HepG2 (cell line): Measurements from ENCODE around the gene TLCD5. TPM values are rescaled to one million over a fixed set of nuclear protein-coding genes. Genes with fewer than 3 reads are reported as not detected.

ENCODE experiments used
- ATAC-seq: fragments of 200-7000 bp; cut with Tn5 transposase; 3 replicates; pipeline ENCODE4 v1.9.1; 2020; ENCODE audit warnings: mild to moderate bottlenecking, moderate library complexity
- BruUV-seq: library from RNA; stranded (reverse); fragments of 400-500 nt; replicated peaks from 2 replicates; lab custom pipeline; 2021; lab: Mats Ljungman, UMichigan
- CTCF ChIA-PET: fragments of 300-600 bp; formaldehyde crosslinking; extraction: SDS; loops from one replicate; lab custom pipeline; 2021; ENCODE audit warnings: low total read pairs, inconsistent platforms, low intra/inter-chr PET ratio; lab: Yijun Ruan, JAX
- POLR2A ChIA-PET: fragments of 350-600 bp; sonication (Branson Sonifier 250); formaldehyde crosslinking; loops from one replicate; lab custom pipeline; 2020; ENCODE audit warnings: antibody characterized with exemption, inconsistent platforms; lab: Yijun Ruan, JAX
- DNase-seq: peaks from one replicate; pipeline ENCODE4 v3.0.0-alpha.2; 2015; ENCODE audit warnings: low spot score
- FAIRE-seq: peaks from 3 replicates; lab custom pipeline; 2011; peaks lifted over from hg19 to GRCh38; lab: Jason Lieb, UNC
- H2AFZ ChIP-seq: one replicate; pipeline ENCODE4 v1.6.1; 2011; ENCODE audit warnings: low read length, inconsistent platforms
- H3K27ac ChIP-seq: fragments of 300-600 bp; 3 replicates; pipeline ENCODE4 v1.8.0; 2011; ENCODE audit warnings: mixed run types, mild to moderate bottlenecking, mixed read lengths, low read length, inconsistent platforms; ENCODE audit not compliant: insufficient read depth; ENCODE audit errors: extremely low read length
- H3K27me3 ChIP-seq, 2 experiments: fragments of 200-600 bp in 1 of 2; 2 replicates in 1 of 2; 3 replicates in 1 of 2; pipeline versions ENCODE4 v1.6.0 to v1.8.0; 2011; ENCODE audit warnings: low read length in 2 of 2, mild to moderate bottlenecking in 2 of 2, moderate library complexity in 2 of 2, inconsistent platforms in 1 of 2; ENCODE audit not compliant: insufficient read depth in 2 of 2, control insufficient read depth in 1 of 2
- H3K36me3 ChIP-seq, 2 experiments: fragments of 200-600 bp in 1 of 2; replicated peaks in 1 of 2; 2 replicates in 1 of 2; 3 replicates in 1 of 2; pipeline versions ENCODE4 v1.5.1 to v1.8.0; 2011; ENCODE audit warnings: low read length in 2 of 2, inconsistent platforms in 1 of 2; ENCODE audit not compliant: insufficient read depth in 2 of 2, control insufficient read depth in 1 of 2
- H3K4me1 ChIP-seq: 2 replicates; pipeline ENCODE4 v1.5.1; 2012; ENCODE audit warnings: low read length, inconsistent platforms; ENCODE audit not compliant: insufficient read depth
- H3K4me2 ChIP-seq: 2 replicates; pipeline ENCODE4 v1.6.0; 2011; ENCODE audit warnings: low read depth, low read length, inconsistent platforms
- H3K4me3 ChIP-seq, 3 experiments: fragments of 200-600 bp in 1 of 3; sonication (generic), shearing (Covaris generic) in 1 of 3; replicated peaks in 1 of 3; 2 replicates each; pipeline ENCODE4 v1.5.1; 2011 to 2016; ENCODE audit warnings: low read length in 3 of 3, inconsistent platforms in 2 of 3, low read depth in 2 of 3, mild to moderate bottlenecking in 2 of 3, control low read depth in 1 of 3, mixed read lengths in 1 of 3; ENCODE audit not compliant: insufficient read depth in 1 of 3
- H3K79me2 ChIP-seq: one replicate; pipeline ENCODE4 v1.6.1; 2011; ENCODE audit warnings: low read length, inconsistent platforms; ENCODE audit not compliant: insufficient read depth
- H3K9ac ChIP-seq: 2 replicates; pipeline ENCODE4 v1.6.0; 2011; ENCODE audit warnings: mild to moderate bottlenecking, low read depth, low read length, inconsistent platforms; ENCODE audit not compliant: insufficient read depth
- H3K9me3 ChIP-seq: 2 replicates; pipeline ENCODE4 v1.5.1; 2012; ENCODE audit warnings: mild to moderate bottlenecking, low read length
- H4K20me1 ChIP-seq: 2 replicates; pipeline ENCODE4 v1.6.0; 2011; ENCODE audit warnings: inconsistent platforms, mild to moderate bottlenecking, low read length, moderate library complexity; ENCODE audit not compliant: insufficient read depth
- ATF1 ChIP-seq: IDR thresholded peaks from 2 replicates; pipeline ENCODE4 v1.6.1; 2016; ENCODE audit warnings: mild to moderate bottlenecking, control low read depth
- BORCS8-MEF2B ChIP-seq: sonication (generic); formaldehyde crosslinking; IDR thresholded peaks from 2 replicates; pipeline ENCODE4 v1.8.0; 2022; ENCODE audit warnings: mild to moderate bottlenecking, missing genetic modification reagents
- CAMTA2 ChIP-seq: sonication (generic); formaldehyde crosslinking; IDR thresholded peaks from 2 replicates; pipeline ENCODE4 v1.4.0; 2020; ENCODE audit warnings: mild to moderate bottlenecking, missing genetic modification reagents, borderline replicate concordance
- EZH2 ChIP-seq: conservative IDR thresholded peaks from 2 replicates; pipeline ENCODE4 v1.6.1; 2012; ENCODE audit warnings: mild to moderate bottlenecking, low read depth, low read length, moderate library complexity
- HMGXB4 ChIP-seq, 2 experiments: sonication (generic) in 1 of 2; formaldehyde crosslinking in 1 of 2; IDR thresholded peaks; 2 replicates each; pipeline versions ENCODE4 v1.4.0 to v1.6.1; 2018 to 2020; ENCODE audit warnings: missing genetic modification reagents in 2 of 2, borderline replicate concordance in 1 of 2, low read depth in 1 of 2, mild to moderate bottlenecking in 1 of 2, missing biosample characterization in 1 of 2
- HNRNPLL ChIP-seq: fragments of 200-400 bp; formaldehyde crosslinking; IDR thresholded peaks from 2 replicates; pipeline ENCODE4 v1.6.1; 2017; ENCODE audit warnings: mild to moderate bottlenecking, low read depth, low read length; ENCODE audit not compliant: poor library complexity, severe bottlenecking
- MTA1 ChIP-seq: sonication (generic); formaldehyde crosslinking; IDR thresholded peaks from 2 replicates; pipeline ENCODE4 v1.4.0; 2020; ENCODE audit warnings: missing genetic modification reagents, mild to moderate bottlenecking, borderline replicate concordance
- PATZ1 ChIP-seq: sonication (generic); formaldehyde crosslinking; IDR thresholded peaks from 2 replicates; pipeline ENCODE4 v1.4.0; 2020; ENCODE audit warnings: missing genetic modification reagents
- PAWR ChIP-seq: sonication (generic); formaldehyde crosslinking; IDR thresholded peaks from 2 replicates; pipeline ENCODE4 v1.4.0; 2020; ENCODE audit warnings: missing genetic modification reagents, mild to moderate bottlenecking, borderline replicate concordance
- PREB ChIP-seq: sonication (generic); formaldehyde crosslinking; IDR thresholded peaks from 2 replicates; pipeline ENCODE4 v1.4.0; 2020; ENCODE audit warnings: missing genetic modification reagents
- SSRP1 ChIP-seq: IDR thresholded peaks from 2 replicates; pipeline ENCODE4 v1.6.1; 2016; ENCODE audit warnings: control low read depth
- TCF12 ChIP-seq, 2 experiments: fragments of 450-650 bp in 1 of 2; sonication (generic) in 1 of 2; formaldehyde crosslinking in 1 of 2; IDR thresholded peaks; 2 replicates each; pipeline versions ENCODE4 v1.6.1 to v1.8.0; 2017 to 2022; ENCODE audit warnings: antibody characterized with exemption in 1 of 2, mild to moderate bottlenecking in 1 of 2, missing genetic modification reagents in 1 of 2, moderate library complexity in 1 of 2
- ZMYM2 ChIP-seq: sonication (generic); formaldehyde crosslinking; IDR thresholded peaks from 2 replicates; pipeline ENCODE4 v1.8.0; 2022; ENCODE audit warnings: mild to moderate bottlenecking, missing genetic modification reagents
- ZNF704 ChIP-seq: sonication (generic); formaldehyde crosslinking; IDR thresholded peaks from 2 replicates; pipeline ENCODE4 v1.8.1; 2023; ENCODE audit warnings: mild to moderate bottlenecking, inconsistent platforms, moderate library complexity, missing genetic modification reagents, borderline replicate concordance
- ZNF878 ChIP-seq: sonication (generic); formaldehyde crosslinking; IDR thresholded peaks from 2 replicates; pipeline ENCODE4 v1.8.1; 2023; ENCODE audit warnings: mild to moderate bottlenecking, missing genetic modification reagents, moderate library complexity
- WGBS: methylation state at CpG from one replicate; pipeline ENCODE4 v1.1.6; 2017; ENCODE audit warnings: low lambda C conversion rate; 5-methylcytosine and 5-hydroxymethylcytosine counted together
- in situ Hi-C: cut with HindIII; loops from 2 replicates; pipeline ENCODE4 v1.10.0; 2017; ENCODE audit warnings: low pct_unique_long_range_greater_than_20kb; ENCODE audit not compliant: extremely low pct_ligation_motif_present
- intact Hi-C: fragments of 100-400 bp; cut with micrococcal nuclease; formaldehyde crosslinking; loops from one replicate; pipeline ENCODE4 v1.10.0; 2022; ENCODE audit not compliant: unreplicated experiment
- polyA plus RNA-seq, 8 experiments: library from polyadenylated mRNA; depleted of rRNA in 3 of 8; stranded (reverse) in 7 of 8; unstranded in 1 of 8; fragments of >200 nt; fragmentation: Illumina TruSeq in 4 of 8; extraction: Trizol in 4 of 8; gene quantifications; 2 replicates each; pipeline versions ENCODE4 v1.2.1 to v1.2.3, GENCODE V29; 2011 to 2016; ENCODE audit warnings: low read depth in 4 of 8, missing spikeins in 1 of 8, mixed read lengths in 1 of 8; ENCODE audit not compliant: insufficient read depth in 1 of 8
- total RNA-seq, 5 experiments: library from RNA; depleted of rRNA; stranded (reverse); fragments of >200 nt; fragmentation: Illumina TruSeq; extraction: Trizol; gene quantifications; 2 replicates each; pipeline ENCODE4 v1.2.3, GENCODE V29; 2016; ENCODE audit warnings: low read depth in 1 of 5

The TLCD5 gene
- total and polyA plus RNA-seq, 2 of the 13 experiments (the other 11 are each of a cell fraction or from before 2014, with no cell fraction given) = 6.1 to 7.6 TPM

GRCh38 chr11:120327311-120327710, 2.2 kb downstream of the TLCD5 start (continued):
- TF ChIP-seq EZH2 (no peak), ZMYM2 (no peak), MTA1 (CRISPR knock-in tag) (no peak), TCF12 (IDR thresholded peaks at IDR 0.05) (no peak), TCF12 (CRISPR knock-in tag; IDR thresholded peaks at IDR 0.05) (no peak), PREB (CRISPR knock-in tag) (no peak), ZNF704 (CRISPR knock-in tag) (no peak), HMGXB4 (CRISPR knock-in tag; IDR thresholded peaks at IDR 0.05; ENCODE audit: borderline replicate concordance in 1 of 2, low read depth in 1 of 2) (no peak)

- in situ Hi-C loops (no loop called here), intact Hi-C loops (no loop called here)
- no peak for FAIRE-seq
- no TSS peak for BruUV-seq
- CTCF ChIA-PET = no interaction called here
- H3K4me1 ChIP-seq = peaks cover 23% of the 10 kb centered on the region
- no peak for TF ChIP-seq PAWR (CRISPR knock-in tag)
- no peak for TF ChIP-seq ATF1 (CRISPR knock-in tag)
- no peak for TF ChIP-seq PATZ1
- TF ChIP-seq BORCS8-MEF2B (CRISPR knock-in tag) = no peak
- no peak for TF ChIP-seq CAMTA2
- no peak for TF ChIP-seq SSRP1 (CRISPR knock-in tag)
- no peak for TF ChIP-seq HNRNPLL
- TF ChIP-seq ZNF878 (CRISPR knock-in tag) = no peak
- TF ChIP-seq, all 625 proteins: peak for 0
- Histone ChIP-seq H3K36me3 (peaks cover 0 to 2% of the 10 kb centered on the region in 2 experiments; a peak in 2 of 5 replicates), H3K4me3 (no peak overlapping the region), H3K9me3 (no peaks in the 10 kb centered on the region), H3K27ac (no peak overlapping the region), H3K4me2 (no peak overlapping the region), H3K27me3 (peaks cover 0 to 4% of the 10 kb centered on the region in 2 experiments; a peak in 2 of 5 replicates), H4K20me1 (no peaks in the 10 kb centered on the region), H3K79me2 (no peaks in the 10 kb centered on the region), H2AFZ (no peak overlapping the region), H3K9ac (no peak overlapping the region)
- no peak for ATAC-seq
- POLR2A ChIA-PET = no interaction called here
- WGBS = 94% methylated on average over 3 of the region's 3 CpGs
- DNase-seq = no peak
These were observed 4.5 kb downstream of the TLCD5 start for GRCh38 chr11:120329556-120329955.
